Stimulated activated CD8-positive, alpha-beta memory T cell treated with anti-CD3 and anti-CD28 coated beads, Interleukin-7, amount 100 ng/mL, for 1 hour (primary cell): ENCODE data around the gene LRRC56.

Source experiments
- DNase-seq, 2 donors: peaks; one replicate each; pipeline ENCODE4 v3.0.0-alpha.2; 2020; ENCODE audit warnings: low read depth in 2 of 2

LRRC56 gene

GRCh38 chr11:536841-537621 lies at the start of gene LRRC56:
Gene LRRC56 (plus strand): TSS chr11:537527. CDS start chr11:540685, 3,158 bp downstream.
- DNase-seq = peak; percentile 78 to 85

GRCh38 chr11:487571-488021 lies 49.7 kb upstream of the LRRC56 start:
- no peak for DNase-seq

- DNase-seq = no peak
Measured at GRCh38 chr11:488062-488461, 49.3 kb upstream of the LRRC56 start.

GRCh38 chr11:488579-488978 lies 48.7 kb upstream of the LRRC56 start:
- no peak for DNase-seq

- no peak for DNase-seq
Measured at GRCh38 chr11:488992-489391, 48.3 kb upstream of the LRRC56 start.

GRCh38 chr11:489610-490185 lies 47.6 kb upstream of the LRRC56 start:
- no peak for DNase-seq

- no peak for DNase-seq
Measured at GRCh38 chr11:490186-490929, 47.0 kb upstream of the LRRC56 start.

GRCh38 chr11:490930-491260 lies 46.4 kb upstream of the LRRC56 start:
- DNase-seq = no peak

GRCh38 chr11:491358-491757 lies 46.0 kb upstream of the LRRC56 start:
- DNase-seq = no peak

- no peak for DNase-seq
Measured at GRCh38 chr11:492427-493226, 44.7 kb upstream of the LRRC56 start.

GRCh38 chr11:494761-495536 lies 42.4 kb upstream of the LRRC56 start:
- DNase-seq = no peak

GRCh38 chr11:495537-495931 lies 41.8 kb upstream of the LRRC56 start:
- DNase-seq = no peak

- DNase-seq = no peak
Measured at GRCh38 chr11:496834-497564, 40.3 kb upstream of the LRRC56 start.

GRCh38 chr11:497565-498296 lies 39.6 kb upstream of the LRRC56 start:
- no peak for DNase-seq

GRCh38 chr11:498297-499181 lies 38.8 kb upstream of the LRRC56 start:
- DNase-seq = no peak

GRCh38 chr11:499201-500076 lies 37.9 kb upstream of the LRRC56 start:
- no peak for DNase-seq

GRCh38 chr11:501001-501682 lies 36.2 kb upstream of the LRRC56 start:
- DNase-seq = no peak
